Pulmonary artery endothelial cell (primary cell): ENCODE measurements around the gene REPS1. TPM values are rescaled to one million over a fixed set of nuclear protein-coding genes. Genes with fewer than 3 reads are reported as not detected.
"Not testable (repeated sequence)": the region's sequence is repeated elsewhere in the genome, so short reads cannot be mapped to it uniquely, and the experiment has no call there.

Experiments
- DNase-seq: peaks from one replicate; pipeline ENCODE4 v3.0.0-alpha.2; 2011; ENCODE audit warnings: low read depth, low spot score
- total RNA-seq: library from RNA; depleted of rRNA; stranded (reverse); fragments of >200 nt; gene quantifications from 2 replicates; pipeline ENCODE4 v1.2.3, GENCODE V29; 2014

The REPS1 gene
- total RNA-seq, 1 donor from 2014 or later = 35.6 TPM

GRCh38 chr6:138971601-138972000 is 16.5 kb downstream of the REPS1 start:
- DNase-seq = no peak

- DNase-seq = peak; percentile 74
Observed at GRCh38 chr6:138970856-138971425, 17.1 kb downstream of the REPS1 start.

GRCh38 chr6:138970159-138970558 is 17.9 kb downstream of the REPS1 start:
- DNase-seq = no peak

- no peak for DNase-seq
Observed at GRCh38 chr6:138966870-138967269, 21.2 kb downstream of the REPS1 start.

- DNase-seq = no peak
Observed at GRCh38 chr6:138965971-138966370, 22.1 kb downstream of the REPS1 start.

- DNase-seq = no peak
Observed at GRCh38 chr6:138965291-138965874, 22.7 kb downstream of the REPS1 start.

GRCh38 chr6:138964012-138964411 is 24.0 kb downstream of the REPS1 start:
- no peak for DNase-seq

GRCh38 chr6:138963531-138963930 is 24.5 kb downstream of the REPS1 start:
- peak; percentile 37 for DNase-seq

GRCh38 chr6:138963119-138963518 is 24.9 kb downstream of the REPS1 start:
- DNase-seq = no peak

GRCh38 chr6:138959521-138959920 is 28.5 kb downstream of the REPS1 start:
- no peak for DNase-seq

GRCh38 chr6:138958595-138958994 is 29.5 kb downstream of the REPS1 start:
- DNase-seq = no peak

- no peak for DNase-seq
Observed at GRCh38 chr6:138957903-138958302, 30.1 kb downstream of the REPS1 start.

GRCh38 chr6:138957484-138957883 is 30.6 kb downstream of the REPS1 start:
- DNase-seq = no peak

GRCh38 chr6:138956244-138956924 is 31.7 kb downstream of the REPS1 start:
- no peak for DNase-seq

- DNase-seq = no peak
Observed at GRCh38 chr6:138955262-138955661, 32.8 kb downstream of the REPS1 start.

- no peak for DNase-seq
Observed at GRCh38 chr6:138953451-138953850, 34.6 kb downstream of the REPS1 start.

- DNase-seq = no peak
Observed at GRCh38 chr6:138948546-138949179, 39.4 kb downstream of the REPS1 start.

- DNase-seq = no peak
Observed at GRCh38 chr6:138948004-138948403, 40.0 kb downstream of the REPS1 start.

GRCh38 chr6:138945354-138945753 is 42.7 kb downstream of the REPS1 start:
- DNase-seq = no peak

- no peak for DNase-seq
Observed at GRCh38 chr6:138944412-138944811, 43.6 kb downstream of the REPS1 start.

- DNase-seq = no peak
Observed at GRCh38 chr6:138943089-138943625, 44.9 kb downstream of the REPS1 start.

- DNase-seq = not testable (repeated sequence)
Observed at GRCh38 chr6:138936873-138937272, 51.2 kb downstream of the REPS1 start.
